Right ventricle myocardium inferior (tissue), 1 donor: Measurements from ENCODE around the gene ADGRG2. TPM values are rescaled to one million over a fixed set of nuclear protein-coding genes. Genes with fewer than 3 reads are reported as not detected.
"Not testable (repeated sequence)": the region's sequence is repeated elsewhere in the genome, so short reads cannot be mapped to it uniquely, and the experiment has no call there.

ENCODE experiments used
- ATAC-seq: fragments of 200-7000 bp; cut with Tn5 transposase; one replicate; pipeline ENCODE4 v1.9.1; 2020; ENCODE audit warnings: mild to moderate bottlenecking, moderate library complexity
- DNase-seq: peaks from one replicate; pipeline ENCODE4 v3.0.0; 2021; ENCODE audit errors: missing footprints
- intact Hi-C: fragments of 100-400 bp; cut with DNase I; formaldehyde crosslinking; loops from one replicate; pipeline ENCODE4 v1.11.0; 2022
- total RNA-seq: library from RNA; stranded (reverse); fragmentation: NEBNext Ultra II Directional; extraction: Animal tissue kit (Norgen Biotek cat#: 25700); gene quantifications from one replicate; pipeline ENCODE4 v1.2.1, GENCODE V29; 2021
- donor health status: DM: no; HTN: yes; CAD: no; lungs with severe emphysema.

ADGRG2 gene
- total RNA-seq, 1 donor from 2014 or later, result 0.62 TPM

DNA sequence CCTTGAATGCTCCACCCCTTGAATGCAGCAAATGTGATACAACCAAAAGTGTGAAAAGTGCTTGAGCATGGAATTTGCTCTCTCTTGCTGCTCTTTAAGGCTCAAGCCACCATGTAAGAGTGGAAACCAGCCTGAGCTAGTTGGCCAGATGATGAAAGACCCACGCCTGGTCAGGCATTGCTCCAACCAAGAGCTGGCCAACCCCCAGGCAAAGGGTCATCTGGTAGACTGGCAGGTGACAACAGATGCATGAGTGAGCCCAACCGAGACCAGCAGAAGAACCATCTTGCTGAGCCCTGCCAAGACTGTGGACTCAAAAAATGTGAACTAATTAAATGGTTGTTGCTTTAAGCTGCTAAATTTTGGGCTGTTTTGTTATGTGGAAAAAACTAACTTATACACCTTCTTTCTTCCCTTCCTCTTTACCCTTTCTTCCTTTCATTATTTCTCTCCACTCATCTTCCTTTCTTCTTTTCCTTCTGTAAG is 32.7 kb downstream of the ADGRG2 start:
- intact Hi-C loops, result no loop called here
- no peak for DNase-seq
- no peak for ATAC-seq

DNA sequence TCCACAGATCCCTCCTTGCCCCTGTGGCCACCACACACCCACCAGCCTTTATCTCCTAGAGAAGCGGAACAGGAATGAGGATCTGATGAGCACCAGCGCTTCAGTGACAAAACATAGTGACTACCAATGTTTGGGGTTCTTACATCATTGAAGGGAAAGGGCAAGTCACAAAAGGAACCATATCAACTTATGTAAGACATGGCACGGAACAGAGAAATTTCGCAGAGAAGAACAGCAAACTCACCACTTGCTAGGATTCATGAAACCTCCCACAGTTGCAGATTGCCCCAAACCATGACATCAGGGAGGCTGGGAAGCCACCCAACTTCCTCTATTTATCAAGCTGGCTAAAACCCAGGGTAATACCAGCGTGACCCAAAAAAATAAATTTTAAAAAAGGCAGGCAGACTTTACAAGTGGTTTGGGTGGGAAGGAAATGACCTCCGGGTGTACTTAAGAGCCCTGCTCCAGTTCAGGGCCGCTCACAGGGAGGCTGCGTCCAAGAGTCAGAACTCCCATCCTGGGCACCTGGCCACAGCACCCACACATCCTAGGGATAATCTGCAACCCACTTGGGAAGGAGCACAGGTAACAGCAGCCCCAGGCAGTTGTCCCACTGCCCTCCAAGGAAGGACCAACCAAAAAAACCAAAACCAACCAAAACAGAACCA is 36.0 kb downstream of the ADGRG2 start:
- intact Hi-C loops, result no loop called here
- DNase-seq (no peak), ATAC-seq (peak; percentile 8)

DNA sequence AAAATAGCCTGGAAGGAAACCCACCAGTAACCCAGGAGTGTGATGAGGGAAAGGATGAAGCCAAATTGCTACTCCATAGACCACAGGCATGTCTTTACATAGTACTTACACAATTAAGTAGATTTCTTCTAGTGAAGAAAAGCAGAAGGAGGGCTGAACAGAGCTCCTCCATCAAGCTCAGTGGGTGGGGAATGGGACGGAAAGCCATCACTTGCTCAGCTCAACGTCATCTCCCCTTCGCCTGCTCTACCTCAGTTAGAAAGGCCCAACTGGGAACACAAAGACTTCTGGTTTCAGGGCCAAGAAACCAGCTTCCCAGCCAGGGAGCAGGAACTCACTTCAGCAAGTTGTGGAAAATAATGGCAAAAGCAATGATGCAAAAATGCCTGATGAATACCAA is 36.6 kb downstream of the ADGRG2 start:
- intact Hi-C loops, result no loop called here
- ATAC-seq (no peak), DNase-seq (no peak)

DNA sequence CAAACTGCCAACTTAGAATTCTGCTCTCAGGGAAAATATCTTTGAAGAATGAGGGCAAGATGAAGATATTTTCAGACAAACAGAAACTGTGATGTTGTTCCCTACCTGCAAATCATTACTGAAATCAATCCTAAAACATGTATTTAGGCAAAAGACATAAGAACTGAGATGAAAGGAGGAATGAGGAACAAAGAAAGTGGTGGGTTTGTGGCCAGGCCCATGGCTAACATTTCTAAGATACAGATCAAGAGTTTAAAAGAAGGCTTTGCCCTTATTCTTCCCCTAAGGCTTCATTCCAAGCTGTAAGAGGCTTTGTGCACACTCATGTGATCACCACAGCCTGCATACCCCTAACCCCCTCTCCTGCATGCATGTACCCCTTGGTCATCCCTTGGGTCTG is 46.5 kb downstream of the ADGRG2 start:
- no peak for ATAC-seq
- intact Hi-C loops, result no loop called here
- no peak for DNase-seq

DNA sequence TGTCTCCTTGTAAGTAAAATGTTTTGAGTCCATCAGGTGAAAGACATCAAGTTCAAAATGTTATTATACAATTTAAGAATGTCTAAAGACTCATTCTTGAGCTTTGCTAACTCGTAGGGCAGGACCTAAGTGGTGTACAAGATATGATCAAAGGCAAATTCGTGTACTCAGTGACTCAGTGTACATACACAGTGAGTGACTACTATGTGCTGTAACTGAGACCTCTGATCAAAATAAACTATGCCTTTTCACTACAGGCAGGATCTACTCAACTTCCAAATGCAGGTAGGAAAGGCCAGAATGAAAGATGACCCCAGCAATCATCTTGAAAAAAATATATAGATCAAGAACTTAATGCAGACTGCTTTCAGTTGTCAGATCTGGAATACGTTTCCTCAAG is 49.9 kb downstream of the ADGRG2 start:
- ATAC-seq, result no peak
- no peak for DNase-seq
- intact Hi-C loops, result no loop called here

DNA sequence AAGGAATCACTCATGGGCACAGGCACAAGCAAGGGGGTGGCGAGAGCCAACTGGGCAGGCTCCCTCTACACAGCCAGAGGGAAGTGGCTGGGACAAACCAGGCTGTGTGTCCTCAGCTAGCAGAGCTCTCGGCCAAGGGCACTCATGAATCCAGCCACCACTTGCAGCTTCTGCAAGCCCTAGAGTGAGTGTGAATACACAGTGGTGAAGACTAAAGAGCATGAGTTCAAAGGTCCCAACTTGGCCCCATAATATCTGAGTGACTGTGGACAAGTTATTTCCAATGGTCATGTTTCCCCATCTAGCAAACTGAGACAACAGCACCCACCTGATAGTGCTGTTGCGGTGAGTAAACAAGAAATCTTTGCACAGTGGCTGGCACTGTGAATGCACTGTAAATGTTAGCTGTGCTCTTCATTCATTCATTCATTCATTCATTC is 51.7 kb downstream of the ADGRG2 start:
- intact Hi-C loops, result no loop called here
- DNase-seq (no peak), ATAC-seq (peak; percentile 42)

DNA sequence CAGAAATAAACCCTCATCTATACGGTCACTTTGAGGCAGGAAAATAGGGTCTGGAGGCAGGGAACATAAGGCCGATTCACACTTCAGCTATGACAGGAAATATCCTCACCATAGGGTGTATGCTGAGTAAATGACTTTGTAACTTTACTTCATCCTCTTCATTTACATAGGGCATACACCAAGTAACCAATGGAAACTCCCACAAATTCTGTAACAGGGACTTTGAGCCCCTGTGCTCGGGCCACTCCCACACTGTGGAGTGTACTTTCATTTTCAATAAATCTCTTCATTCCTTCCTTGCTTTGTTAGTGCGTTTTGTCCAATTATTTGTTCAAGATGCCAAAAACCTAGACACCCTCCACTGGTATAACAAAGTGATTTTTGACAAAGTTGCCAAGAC is 55.3 kb downstream of the ADGRG2 start:
- DNase-seq, intact Hi-C loops, ATAC-seq: not testable (repeated sequence)

DNA sequence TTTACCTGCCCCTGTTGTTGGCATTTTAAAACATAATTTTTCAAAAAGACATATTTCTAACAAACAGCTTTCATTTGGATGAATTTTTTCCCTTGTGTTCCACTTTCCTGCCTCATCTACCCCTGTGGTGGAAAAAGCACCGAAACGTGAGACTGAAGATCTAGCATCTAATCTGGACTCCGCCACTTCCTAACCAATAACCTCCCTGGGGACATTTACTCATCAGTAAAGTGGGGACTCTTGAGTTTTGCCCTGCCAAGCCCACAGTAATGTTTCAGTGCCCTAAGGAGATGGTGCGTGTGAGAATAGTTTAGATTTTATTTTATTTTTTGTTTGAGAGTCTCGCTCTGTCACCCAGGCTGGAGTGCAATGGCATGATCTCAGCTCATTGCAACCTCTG is 56.7 kb downstream of the ADGRG2 start:
- ATAC-seq, result no peak
- DNase-seq, result no peak
- intact Hi-C loops, result no loop called here

DNA sequence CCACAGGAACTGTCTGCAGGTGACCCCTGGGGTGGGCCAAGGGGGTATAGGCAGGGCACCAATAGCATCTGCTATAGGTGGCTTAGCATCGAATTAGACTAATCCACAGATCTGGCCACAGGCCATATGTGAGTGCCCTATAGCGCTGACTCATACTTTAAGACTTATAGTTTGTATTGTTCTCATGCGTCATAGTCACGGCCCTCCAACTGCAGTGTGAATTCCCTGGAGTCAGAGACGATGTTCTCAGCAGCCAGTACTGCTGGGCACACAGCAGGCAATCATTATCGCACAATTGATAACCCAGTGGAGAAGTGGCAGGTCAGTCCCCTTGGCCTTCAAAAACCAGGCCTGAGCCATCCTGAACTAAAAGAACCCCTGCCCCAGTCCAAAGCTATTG is 58.1 kb downstream of the ADGRG2 start:
- DNase-seq, result no peak
- no peak for ATAC-seq

DNA sequence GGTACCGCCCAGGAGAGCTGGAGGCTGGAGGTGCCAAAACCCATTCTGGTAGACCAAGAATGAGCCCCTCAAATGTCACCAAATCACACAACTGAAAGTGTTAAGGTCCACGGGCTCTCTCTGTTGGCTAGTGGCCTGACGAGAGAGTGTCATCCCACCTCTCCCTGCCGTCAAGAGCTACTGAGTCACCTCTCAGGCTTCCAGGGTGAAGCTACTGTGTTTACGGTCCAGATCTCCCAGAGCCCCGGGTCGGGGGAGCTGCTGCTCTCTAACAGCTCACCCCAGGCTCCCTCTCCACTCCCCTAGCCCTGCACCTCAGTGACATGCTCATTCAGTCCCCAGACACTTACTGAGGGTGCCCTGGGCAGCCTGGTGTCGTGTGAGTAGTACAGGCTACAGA is 59.2 kb downstream of the ADGRG2 start:
- DNase-seq (no peak), ATAC-seq (no peak)
- intact Hi-C loops, result no loop called here

More for the DNA sequence above, 58.1 kb downstream of the ADGRG2 start:
- intact Hi-C loops, result no loop called here

DNA sequence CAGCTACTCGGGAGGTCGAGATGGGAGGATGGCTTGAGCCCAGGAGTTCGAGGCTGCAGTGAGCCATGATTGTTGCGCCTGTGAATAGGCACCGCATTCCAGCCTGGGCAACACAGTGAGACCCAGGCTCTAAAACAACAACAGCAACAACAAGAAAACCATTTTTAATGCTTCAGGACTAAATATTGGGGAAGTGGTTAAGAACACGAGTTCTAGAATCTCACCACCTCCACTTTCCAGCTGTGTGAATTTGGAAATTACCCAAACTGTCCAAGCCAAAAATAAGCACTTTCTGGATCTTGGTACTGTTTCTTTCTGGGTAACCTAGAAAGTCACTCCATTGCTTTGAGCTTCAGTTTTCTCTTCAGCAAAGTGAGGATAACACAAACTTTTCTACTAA is 63.2 kb downstream of the ADGRG2 start:
- intact Hi-C loops, result no loop called here
- ATAC-seq (no peak), DNase-seq (no peak)

DNA sequence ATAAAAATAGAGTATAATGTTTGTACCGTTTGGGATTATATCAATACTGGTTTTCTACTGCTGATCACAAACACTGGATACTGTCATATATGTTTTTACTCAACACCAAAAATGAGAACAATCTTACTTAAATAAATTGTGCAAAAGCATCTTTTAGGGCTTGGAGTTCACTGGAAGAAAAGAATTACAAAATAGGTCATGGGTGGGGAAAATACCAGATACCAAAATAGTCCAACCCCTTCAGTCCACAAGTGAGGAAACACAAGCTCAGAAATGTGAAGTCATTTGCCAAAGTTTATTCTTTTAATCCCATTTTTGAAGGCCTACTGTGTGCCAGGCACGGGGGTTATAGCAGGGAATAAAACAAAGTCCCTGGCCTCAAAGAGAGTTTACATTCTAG is 64.4 kb downstream of the ADGRG2 start:
- ATAC-seq (no peak), DNase-seq (no peak)
- intact Hi-C loops, result no loop called here

DNA sequence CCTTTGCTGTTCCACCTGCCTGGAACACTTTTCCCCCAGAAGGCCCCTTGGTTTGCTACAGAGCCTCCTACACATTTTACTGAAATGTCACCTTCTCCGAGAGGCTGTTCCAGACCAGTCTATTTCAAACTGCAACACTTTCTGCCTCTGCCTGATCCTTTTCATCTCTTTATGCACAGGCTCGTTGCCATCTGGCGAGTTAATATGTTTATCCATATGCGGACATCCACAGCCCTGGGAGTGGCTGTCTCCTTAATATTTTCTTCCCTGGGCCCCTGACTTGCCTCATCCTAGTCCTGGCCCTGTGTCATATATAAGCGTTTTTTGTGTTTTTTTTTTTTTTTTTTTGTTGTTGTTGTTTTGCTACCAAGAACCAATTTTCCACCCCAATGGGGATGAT is 73.2 kb downstream of the ADGRG2 start:
- DNase-seq (no peak), ATAC-seq (no peak)
- intact Hi-C loops, result no loop called here

DNA sequence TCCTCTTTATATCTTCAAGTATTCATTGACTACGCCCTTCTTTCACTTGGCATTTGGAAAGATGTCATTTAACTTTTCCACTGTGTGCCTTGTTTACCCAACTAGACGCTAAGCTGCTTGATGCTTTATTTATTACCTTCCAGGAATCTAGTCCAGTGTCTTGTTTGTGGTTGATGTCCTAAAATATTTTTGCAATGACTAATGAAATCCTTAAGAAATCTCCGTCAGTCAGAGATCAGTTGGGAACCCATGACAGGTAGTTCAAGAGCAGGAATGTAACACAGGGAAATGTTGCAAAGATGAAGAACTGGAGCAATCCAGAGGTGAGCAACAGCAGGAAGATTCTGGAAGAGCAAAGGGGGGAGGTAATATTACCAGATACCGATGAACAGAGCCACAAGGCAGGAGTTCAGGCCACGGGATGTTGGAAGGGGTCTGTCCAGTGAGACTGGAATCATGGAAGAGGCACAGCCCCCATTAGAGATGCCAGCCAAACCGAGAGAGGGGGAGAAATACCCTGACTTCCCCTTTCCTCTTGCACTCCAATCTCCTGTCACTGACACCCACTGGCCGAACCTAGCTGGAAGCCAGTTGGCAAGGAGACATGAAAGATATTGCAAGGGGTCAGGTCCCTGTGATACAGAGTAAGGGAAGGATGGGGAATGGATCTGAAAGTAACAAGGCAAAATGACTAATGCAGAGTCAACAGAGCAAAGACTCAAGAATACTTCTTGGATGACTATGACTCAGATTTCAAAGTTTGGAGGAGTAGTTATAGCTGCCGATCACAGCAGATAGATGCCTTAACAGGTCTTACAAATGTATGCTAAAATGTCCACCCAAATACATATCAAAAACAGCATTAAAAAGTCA is 75.7 kb downstream of the ADGRG2 start:
- ATAC-seq (no peak), DNase-seq (no peak)
- intact Hi-C loops, result no loop called here

DNA sequence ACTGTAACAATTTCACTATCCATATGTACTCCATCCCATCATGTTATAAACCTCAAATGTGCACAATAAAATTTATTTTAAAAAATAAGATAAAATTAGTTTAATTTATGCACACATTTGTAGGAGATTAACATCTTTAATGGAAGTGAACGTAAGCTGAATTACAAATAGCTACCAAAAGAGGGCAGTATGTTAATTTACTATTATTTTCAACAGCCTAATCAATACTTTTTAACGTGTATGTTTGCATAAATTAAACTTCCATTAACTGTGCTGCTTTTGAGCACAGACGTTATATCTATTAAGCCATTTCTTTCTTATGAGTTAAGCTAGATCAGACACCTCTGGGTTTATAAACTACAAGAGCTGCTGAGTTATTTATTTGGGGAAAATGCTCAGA is 81.9 kb downstream of the ADGRG2 start:
- no peak for ATAC-seq
- intact Hi-C loops, result no loop called here

DNA sequence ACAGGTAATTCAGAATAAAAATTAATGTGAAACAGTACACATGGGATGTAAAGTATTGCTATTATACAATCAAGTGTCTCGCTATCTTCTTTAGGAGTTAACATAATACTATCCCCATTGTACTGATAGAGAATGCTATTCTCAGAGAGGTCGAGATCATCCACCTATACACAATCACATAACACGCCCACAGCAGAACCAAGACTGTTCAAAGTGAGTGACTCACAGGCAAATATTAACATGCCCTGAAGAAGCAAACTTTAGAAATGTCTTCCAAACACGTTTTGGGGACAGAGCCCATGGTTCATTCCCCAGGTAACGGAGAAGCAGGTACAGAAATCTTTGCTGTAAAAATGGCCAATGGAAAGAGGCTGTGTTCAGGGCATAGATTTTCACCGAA is 88.2 kb downstream of the ADGRG2 start:
- intact Hi-C loops, result no loop called here
- DNase-seq (no peak), ATAC-seq (no peak)

More for the DNA sequence above, 81.9 kb downstream of the ADGRG2 start:
- no peak for DNase-seq

DNA sequence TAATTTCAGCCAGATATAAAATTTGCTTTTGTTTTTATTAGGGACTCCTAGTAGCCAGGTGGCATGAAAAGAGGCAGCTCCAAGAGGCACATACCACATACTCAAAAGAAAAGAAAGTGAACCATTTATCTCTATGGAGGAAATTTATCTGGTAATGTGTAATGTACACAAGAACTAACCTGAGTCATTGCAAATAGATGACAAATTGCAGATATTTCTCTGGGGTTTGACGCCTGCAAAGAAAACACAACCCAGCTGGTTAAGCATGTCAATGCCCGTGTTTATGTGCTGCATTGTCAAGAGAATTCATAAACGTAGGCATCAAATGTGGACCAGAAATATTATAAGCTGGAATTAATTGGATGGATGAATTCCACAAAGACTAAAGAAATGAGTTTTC is 91.5 kb downstream of the ADGRG2 start:
- intact Hi-C loops, result no loop called here
- ATAC-seq (no peak), DNase-seq (no peak)

DNA sequence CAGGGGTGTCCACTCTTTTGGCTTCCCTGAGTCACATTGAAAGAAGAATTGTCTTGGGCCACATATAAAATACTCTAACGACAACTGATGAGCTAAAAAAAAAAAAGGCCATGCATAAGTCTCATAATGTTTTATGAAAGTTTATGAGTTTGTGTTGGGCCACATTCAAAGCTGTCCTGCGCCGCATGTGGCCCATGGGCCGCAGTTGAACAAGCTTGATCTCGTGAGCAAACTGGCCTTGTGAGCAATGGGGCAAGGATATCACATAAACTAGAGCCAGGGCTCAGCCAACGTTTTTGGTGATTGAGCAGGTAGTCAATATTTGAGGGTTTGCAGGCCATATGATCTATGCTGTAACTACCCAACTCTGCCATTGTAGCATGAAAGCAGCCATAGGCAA is 93.7 kb downstream of the ADGRG2 start:
- ATAC-seq, result no peak
- no peak for DNase-seq
- intact Hi-C loops, result no loop called here

DNA sequence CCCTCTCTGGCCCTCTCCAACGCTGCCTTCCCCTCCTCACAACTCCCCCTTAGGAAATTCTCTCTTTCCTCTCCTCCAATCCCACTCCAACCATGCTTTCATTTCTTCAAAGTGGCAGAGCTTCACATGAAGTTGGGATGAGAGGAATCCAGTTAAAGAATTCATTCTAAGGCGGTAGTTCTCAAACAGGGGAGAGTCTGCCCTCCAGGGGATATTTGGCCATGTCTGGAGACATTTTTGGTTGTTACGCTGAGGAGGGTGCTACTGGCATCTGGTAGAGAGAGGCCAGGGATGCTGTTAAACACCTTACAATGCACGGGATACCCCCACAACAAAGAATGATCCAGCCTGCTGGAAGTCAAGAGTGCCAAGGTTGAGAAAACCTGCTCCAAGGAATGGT is 97.9 kb downstream of the ADGRG2 start:
- DNase-seq (no peak), ATAC-seq (no peak)
- intact Hi-C loops, result no loop called here

DNA sequence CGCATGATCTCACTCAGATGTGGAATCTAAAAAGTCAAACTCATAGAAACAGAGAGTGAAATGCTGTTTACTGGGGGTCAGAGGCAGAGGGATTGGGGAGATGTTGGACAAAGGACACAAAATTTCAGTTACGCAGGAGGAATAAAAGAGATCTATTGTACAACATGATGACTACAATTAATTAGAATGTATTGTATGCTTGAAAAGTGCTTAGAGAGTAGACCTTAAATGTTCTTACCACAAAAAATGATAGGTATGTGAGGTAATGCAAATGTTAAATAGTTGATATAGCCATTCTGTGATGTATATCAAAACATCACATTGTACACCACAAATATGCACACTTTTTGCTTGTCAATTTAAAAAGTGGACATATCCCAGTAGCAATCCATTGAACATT is 102.3 kb downstream of the ADGRG2 start:
- DNase-seq (no peak), ATAC-seq (no peak)
- intact Hi-C loops, result loop anchor here (10.0 kb wide), 1 partner anchor 315 kb away; no protein-coding TSS in a partner anchor
